ENCODE measurements around the gene CMBL. TPM values are rescaled to one million over a fixed set of nuclear protein-coding genes. Genes with fewer than 3 reads are reported as not detected.
"Not testable (repeated sequence)": the region's sequence is repeated elsewhere in the genome, so short reads cannot be mapped to it uniquely, and the experiment has no call there.

The CMBL gene
- total RNA-seq, 1 donor from 2014 or later = not detected

DNA sequence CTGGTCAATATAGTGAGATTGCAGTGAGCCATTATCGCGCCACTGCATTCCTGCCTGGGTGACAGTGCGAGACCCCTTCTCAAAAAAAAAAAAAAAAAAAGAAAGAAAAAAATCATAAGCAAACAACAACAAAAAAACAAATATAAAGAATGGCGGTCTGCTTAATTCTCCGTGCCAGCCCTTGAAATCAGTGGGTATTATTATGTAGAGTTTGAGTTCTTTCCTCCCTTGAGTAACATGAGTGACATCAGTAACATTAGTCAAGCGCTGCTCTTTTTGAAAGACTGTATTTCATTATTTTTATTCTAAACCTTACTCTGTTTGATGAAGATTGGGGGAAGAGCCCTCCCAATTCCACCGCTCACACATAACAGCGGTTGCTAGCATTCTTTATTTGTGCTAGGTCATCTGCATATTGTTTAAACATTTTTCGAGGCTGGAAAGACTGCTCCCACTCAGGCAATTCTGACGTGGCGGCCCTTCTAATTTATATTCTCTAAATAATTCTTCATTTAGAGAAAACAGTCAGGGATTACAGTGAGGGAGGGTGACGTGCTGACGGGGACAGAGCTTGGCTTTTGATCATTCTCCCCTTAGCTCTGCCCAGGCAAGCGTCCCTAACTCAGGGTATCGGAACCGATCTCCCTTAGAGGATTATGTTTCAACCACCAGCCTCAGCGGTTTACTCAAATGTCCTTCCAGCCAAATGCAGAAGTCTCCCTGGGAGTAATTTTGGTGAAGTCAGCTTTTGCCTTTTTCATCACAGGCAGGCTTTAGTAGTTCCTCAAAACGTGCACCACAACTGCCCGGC lies 44.9 kb upstream of the CMBL start:
- TF ChIP-seq, protein P1, sequence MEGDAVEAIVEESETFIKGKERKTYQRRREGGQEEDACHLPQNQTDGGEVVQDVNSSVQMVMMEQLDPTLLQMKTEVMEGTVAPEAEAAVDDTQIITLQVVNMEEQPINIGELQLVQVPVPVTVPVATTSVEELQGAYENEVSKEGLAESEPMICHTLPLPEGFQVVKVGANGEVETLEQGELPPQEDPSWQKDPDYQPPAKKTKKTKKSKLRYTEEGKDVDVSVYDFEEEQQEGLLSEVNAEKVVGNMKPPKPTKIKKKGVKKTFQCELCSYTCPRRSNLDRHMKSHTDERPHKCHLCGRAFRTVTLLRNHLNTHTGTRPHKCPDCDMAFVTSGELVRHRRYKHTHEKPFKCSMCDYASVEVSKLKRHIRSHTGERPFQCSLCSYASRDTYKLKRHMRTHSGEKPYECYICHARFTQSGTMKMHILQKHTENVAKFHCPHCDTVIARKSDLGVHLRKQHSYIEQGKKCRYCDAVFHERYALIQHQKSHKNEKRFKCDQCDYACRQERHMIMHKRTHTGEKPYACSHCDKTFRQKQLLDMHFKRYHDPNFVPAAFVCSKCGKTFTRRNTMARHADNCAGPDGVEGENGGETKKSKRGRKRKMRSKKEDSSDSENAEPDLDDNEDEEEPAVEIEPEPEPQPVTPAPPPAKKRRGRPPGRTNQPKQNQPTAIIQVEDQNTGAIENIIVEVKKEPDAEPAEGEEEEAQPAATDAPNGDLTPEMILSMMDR (IDR thresholded peaks at IDR 0.05) = no peak
- no peaks in the 10 kb centered on the region for H3K27me3 Mint-ChIP-seq
- DNase-seq (no peak), ATAC-seq (ENCODE audit: low read depth) (no peak)
- no peaks in the 10 kb centered on the region for H3K9me3 Mint-ChIP-seq
- H3K4me1 Mint-ChIP-seq = peaks cover 43% of the 10 kb centered on the region
- POLR2A ChIA-PET = interaction anchor here (0.6 to 3.2 kb wide), 27 partner anchors 8 to 408 kb away, joined by 3 to 69 read pairs (median 5); partner anchors contain the start of genes ANKRD33B, ATPSCKMT, CCT5 and DAP
- intact Hi-C loops (cut with micrococcal nuclease) = loop anchor here (1.0 to 5.0 kb wide), 11 partner anchors 19 to 408 kb away; partner anchors contain the start of genes CCT5, DAP and ROPN1L
- H3K4me3 Mint-ChIP-seq = peak overlapping the region; percentile 91
- CTCF ChIA-PET = interaction anchor here (0.7 to 1.2 kb wide), 3 partner anchors 19 to 337 kb away, joined by 3 read pairs; no protein-coding TSS in a partner anchor
- H3K36me3 Mint-ChIP-seq (ENCODE audit: low read depth) = peaks cover 6% of the 10 kb centered on the region
- peak overlapping the region; percentile 94 for H3K27ac Mint-ChIP-seq

DNA sequence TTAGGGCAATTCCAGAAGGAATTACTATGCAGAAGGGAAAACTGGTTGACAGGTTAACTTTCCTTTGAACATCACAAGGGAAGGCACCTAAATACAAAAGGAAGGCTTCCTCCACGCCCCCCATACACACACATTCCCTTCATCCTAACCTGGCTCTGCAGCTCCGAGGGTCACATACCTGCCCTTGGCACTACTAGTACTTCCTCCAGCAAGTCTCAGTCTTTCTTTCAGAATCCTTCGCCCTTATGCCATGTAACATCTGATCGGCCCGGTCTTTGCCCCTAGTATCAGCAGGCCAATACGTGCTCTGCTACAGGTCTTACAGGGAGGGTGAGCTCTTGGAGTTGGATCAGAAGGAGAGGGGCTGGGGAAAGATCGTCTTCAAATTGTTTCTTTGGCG lies 44.2 kb upstream of the CMBL start:
- H3K27me3 Mint-ChIP-seq = no peaks in the 10 kb centered on the region
- peak overlapping the region; percentile 91 for H3K4me3 Mint-ChIP-seq
- ATAC-seq (ENCODE audit: low read depth) (no peak), DNase-seq (no peak)
- H3K9me3 Mint-ChIP-seq = no peaks in the 10 kb centered on the region
- ChIA-PET CTCF (no interaction called here), POLR2A (no interaction called here)
- intact Hi-C loops (cut with micrococcal nuclease) = loop anchor here (2.0 to 5.0 kb wide), 5 partner anchors 41 to 409 kb away; partner anchors contain the start of genes DAP and ROPN1L
- peaks cover 36% of the 10 kb centered on the region for H3K4me1 Mint-ChIP-seq
- H3K27ac Mint-ChIP-seq = peak overlapping the region; percentile 94
- TF ChIP-seq, protein P1 (IDR thresholded peaks at IDR 0.05) = no peak
- peaks cover 6% of the 10 kb centered on the region for H3K36me3 Mint-ChIP-seq (ENCODE audit: low read depth)

DNA sequence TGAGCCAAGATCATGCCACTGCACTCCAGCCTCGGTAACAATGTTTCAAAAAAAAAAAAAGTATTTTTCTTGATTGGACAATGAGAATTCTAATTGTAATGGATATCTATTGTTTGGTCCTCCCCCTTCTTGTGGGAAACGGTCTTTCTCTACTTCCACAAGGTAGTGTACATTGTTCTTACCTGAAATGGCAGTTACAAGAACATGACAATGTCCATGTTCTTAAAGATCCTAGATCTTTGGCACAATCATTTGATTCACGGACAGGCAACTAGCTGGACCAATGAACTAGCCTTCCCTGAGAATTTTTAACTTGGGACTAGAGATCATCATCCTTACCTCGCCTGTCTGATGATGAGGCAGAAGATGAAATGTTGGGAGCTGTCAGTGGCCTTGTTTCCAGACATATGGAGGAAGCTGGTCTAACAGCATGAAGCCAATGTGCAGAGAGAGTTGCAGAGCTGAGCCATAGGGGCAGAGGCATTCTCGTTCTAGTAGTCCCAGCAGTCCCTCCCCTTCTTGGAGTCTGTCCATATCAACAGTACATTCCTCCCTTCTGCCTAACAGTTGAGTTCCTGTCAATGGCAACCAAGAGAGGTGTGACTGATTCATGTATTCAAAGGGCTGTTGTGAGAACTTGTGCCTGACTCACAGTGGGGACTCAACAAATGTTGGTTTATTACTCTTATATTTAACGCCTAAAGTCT lies 43.6 kb upstream of the CMBL start:
- Mint-ChIP-seq H3K4me1 (peaks cover 31% of the 10 kb centered on the region), H3K27me3 (no peaks in the 10 kb centered on the region), H3K4me3 (no peak overlapping the region), H3K36me3 (ENCODE audit: low read depth) (peaks cover 6% of the 10 kb centered on the region), H3K27ac (no peak overlapping the region), H3K9me3 (no peaks in the 10 kb centered on the region)
- no peak for DNase-seq
- ChIA-PET POLR2A (no interaction called here), CTCF (no interaction called here)
- intact Hi-C loops (cut with micrococcal nuclease) = loop anchor here (5.0 kb wide), 2 partner anchors 71 to 381 kb away; no protein-coding TSS in a partner anchor
- TF ChIP-seq, protein P1 (IDR thresholded peaks at IDR 0.05) = no peak
- ATAC-seq (ENCODE audit: low read depth) = no peak

DNA sequence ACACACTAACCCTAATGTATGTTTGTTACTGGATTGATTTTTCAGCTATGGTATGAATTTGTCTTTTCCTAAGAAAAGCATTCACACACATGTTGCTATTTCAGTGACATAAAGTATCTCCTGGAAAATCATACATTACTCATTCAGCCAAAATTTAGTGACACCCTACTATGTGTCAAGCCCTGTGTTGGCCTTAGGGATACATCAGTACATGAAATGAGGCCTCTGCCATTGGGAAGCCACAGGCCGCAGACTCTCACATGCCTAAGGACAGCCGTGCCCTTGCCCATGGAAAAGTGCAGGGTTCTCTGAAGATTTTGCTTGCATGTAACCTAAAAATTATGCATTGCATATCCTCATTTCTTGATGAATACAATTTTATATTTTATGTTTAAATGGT lies 40.6 kb upstream of the CMBL start:
- POLR2A ChIA-PET = interaction anchor here (1.0 kb wide), 1 partner anchor 19 kb away, joined by 6 read pairs; no protein-coding TSS in a partner anchor
- no peak overlapping the region for H3K4me3 Mint-ChIP-seq
- H3K27ac Mint-ChIP-seq = no peak overlapping the region
- ATAC-seq (ENCODE audit: low read depth) (no peak), DNase-seq (no peak)
- TF ChIP-seq, protein P1 (IDR thresholded peaks at IDR 0.05) = no peak
- no peaks in the 10 kb centered on the region for H3K27me3 Mint-ChIP-seq
- peaks cover 15% of the 10 kb centered on the region for H3K4me1 Mint-ChIP-seq
- CTCF ChIA-PET = no interaction called here
- intact Hi-C loops (cut with micrococcal nuclease) = no loop called here
- peaks cover under 1% of the 10 kb centered on the region for H3K36me3 Mint-ChIP-seq (ENCODE audit: low read depth)
- no peaks in the 10 kb centered on the region for H3K9me3 Mint-ChIP-seq

DNA sequence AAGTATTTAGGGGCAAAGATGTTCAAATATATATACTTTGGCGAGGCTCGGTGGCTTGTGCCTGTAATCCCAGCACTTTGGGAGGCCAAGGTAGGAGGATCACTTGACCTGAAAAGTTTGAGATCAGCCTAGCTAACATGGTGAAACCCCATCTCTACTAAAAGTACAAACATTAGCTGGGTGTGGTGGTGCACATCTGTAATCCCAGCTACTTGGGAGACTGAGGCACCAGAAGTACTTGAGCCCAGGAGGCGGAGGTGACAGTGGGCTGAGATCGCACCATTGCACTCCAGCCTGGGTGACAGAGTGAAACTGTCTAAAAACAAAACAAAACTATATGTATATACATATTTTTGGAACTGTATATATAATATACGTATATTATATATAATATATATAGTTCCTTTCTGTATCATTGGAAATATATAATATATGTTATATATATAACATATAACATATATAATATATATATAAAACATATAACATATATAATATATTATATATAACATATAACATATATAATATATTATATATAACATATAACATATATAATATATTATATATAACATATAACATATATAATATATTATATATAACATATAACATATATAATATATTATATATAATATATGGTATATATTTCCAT lies 36.9 kb upstream of the CMBL start:
- CTCF ChIA-PET; intact Hi-C loops (cut with micrococcal nuclease); H3K27ac Mint-ChIP-seq; DNase-seq; H3K4me3 Mint-ChIP-seq; H3K4me1 Mint-ChIP-seq; H3K27me3 Mint-ChIP-seq; H3K9me3 Mint-ChIP-seq; H3K36me3 Mint-ChIP-seq (ENCODE audit: low read depth); ATAC-seq (ENCODE audit: low read depth): not testable (repeated sequence)
- POLR2A ChIA-PET = interaction anchor here (1.0 kb wide), 1 partner anchor 9 kb away, joined by 5 read pairs; the partner anchor contains the start of gene MARCHF6

Measured in activated B cell treated with CpG ODN at 0.5 μM for 24 hours (primary cell).